Cortex of kidney (tissue), 1 donor: ENCODE measurements around the gene YLPM1.

ENCODE experiments used
- DNase-seq: peaks from one replicate; lab custom pipeline; 2025; lab: John Stamatoyannopoulos, UW

Gene YLPM1

DNA sequence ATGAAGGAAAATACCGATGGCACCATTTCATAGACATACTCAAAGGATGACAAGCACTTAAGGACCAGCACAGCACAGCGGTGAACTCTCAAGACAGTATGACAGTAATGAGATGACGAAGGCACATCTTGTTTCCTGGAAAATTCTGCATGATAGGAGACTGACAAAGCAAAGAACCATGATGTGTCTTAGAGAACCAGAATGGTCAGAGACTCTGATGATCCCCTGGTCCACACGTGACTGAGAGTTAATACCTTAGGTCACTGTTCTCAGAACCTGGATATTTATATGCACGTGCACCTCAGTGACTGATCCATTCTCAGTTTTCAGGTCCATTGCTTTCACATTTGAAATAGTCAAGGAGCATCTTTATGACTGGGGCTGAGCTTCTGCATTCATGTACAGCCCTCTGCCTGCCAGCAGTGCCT lies 77.5 kb downstream of the YLPM1 start:
- no peak for DNase-seq

DNA sequence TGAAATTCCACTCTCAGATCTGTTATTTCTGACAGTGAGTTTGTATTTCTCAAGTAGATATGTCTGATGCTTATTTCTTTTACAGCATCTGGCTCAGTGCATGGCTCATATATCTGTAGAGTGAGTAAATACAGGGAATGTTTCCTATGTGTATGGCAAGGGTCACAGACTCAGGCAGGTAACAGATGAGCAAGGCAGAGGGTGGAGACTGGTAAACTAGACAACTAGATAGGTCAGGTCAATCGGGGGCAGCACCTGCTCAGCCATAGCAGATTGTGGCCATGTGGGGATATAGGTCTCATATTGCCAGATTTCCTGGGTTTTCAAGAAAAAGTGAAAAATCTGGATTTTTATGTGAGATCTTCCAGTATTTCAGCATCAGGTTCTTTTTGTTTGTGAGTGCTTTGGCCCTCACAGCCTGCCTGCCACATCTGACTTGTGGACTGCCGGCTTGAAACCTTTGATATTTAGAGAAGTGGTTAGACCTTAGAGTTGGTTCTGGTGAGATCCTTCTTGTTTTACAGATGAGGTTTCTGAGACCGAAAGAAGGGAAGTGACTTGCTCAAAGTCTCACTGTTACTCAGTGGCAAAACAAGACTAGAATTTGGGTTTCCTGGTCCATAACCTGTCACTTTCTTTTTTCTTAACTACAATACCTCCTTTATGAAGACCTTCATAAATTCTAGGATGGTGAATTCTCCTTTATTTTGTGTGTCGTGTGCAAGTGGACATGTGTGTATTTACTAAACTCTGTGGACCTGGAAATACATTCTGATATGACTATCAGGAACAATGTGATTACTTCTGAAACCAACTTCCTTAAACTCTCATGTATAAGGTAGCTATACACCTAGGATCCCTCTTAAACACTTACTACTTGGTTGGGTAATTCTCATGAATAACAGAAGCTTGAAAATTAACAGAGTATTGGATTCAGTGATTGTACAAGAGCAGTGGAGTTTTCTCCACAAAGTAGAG lies 78.4 kb downstream of the YLPM1 start:
- DNase-seq, result no peak

DNA sequence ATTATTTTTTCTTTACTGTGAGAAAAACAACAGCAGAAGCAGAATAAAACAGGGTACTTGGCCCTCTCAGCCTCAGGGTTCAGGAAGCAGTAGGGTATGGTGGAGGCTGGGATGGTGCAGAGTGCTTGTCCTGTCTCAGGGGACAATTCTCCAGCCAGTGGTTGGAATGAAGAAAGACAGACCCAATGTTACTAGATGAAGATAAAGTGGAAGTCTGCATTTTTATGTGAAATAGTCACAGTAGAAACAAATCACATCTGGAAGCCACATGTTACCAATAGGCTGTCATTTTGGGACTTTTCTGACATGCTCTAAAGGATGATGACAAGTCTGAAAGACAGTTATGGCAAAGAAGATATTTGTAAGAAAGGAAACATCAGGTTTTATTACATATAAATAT lies 80.5 kb downstream of the YLPM1 start:
- DNase-seq, result no peak

DNA sequence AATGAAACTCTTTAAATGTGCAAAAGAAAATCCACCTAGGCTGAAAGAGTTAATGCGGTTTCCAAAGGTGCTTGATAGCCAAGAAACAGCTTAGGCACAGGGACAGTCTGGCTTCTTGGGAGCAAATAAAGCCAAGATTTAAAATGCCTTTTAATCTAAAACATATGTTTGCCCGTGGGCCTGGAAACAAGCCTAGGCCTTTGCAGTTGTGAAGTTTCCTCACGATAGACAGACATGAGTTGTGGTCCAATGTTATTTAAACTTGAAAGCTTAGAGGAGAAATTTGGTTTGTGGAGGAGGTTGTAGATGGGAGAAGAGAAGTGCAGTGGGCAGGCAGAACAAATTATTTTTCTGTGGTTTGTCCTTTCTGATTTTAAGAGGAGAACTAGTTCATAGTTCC lies 83.1 kb downstream of the YLPM1 start:
- no peak for DNase-seq

DNA sequence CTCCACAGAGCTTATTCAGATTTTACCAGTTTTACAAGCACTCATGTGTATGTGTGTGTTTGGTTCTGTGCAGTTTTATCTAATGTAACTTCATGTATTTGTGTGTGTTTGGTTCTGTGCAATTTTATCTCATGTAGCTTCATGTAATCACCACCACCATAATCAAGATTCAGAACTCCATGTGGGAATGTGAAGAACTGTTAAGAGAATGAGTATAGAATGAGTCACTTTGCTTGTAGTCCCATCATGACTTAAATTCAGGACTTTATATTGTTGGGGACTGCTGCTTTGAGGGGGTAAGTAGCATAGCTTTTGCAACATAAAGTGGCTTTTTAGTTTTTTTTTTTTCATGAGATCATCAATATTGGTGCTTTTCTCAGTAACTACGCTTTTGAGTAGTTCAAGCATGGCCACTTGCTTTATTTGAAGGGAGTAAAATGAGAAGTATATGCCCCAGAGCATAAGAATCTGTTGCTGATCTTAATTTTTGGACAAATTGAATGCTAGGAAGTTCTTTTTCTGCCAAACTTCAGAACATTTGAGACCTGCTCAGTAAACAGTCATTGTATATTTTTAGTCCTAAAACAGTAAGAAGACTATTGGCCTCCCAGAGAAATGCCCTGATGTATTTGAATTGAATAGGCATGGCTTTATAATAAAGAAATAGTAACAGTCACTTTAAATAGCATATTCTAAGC lies 84.0 kb downstream of the YLPM1 start:
- DNase-seq, result no peak

DNA sequence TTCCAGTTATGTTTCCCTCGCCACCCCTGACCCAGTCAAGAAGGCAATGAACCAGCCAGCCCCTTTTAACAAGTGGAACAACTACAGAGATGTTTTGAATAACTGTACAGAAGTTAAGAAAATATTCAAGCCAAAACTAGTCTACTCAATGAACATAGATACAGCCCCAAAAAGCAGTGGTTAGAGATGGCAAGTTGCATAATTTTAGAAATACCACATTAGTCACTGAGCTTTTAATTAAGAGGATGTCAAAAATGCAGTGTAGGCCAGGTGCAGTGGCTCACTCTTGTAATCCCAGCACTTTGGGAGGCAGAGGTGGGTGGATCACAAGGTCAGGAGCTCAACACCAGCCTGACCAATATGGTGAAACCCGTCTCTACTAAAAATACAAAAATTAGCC lies 85.7 kb downstream of the YLPM1 start:
- DNase-seq, result no peak

DNA sequence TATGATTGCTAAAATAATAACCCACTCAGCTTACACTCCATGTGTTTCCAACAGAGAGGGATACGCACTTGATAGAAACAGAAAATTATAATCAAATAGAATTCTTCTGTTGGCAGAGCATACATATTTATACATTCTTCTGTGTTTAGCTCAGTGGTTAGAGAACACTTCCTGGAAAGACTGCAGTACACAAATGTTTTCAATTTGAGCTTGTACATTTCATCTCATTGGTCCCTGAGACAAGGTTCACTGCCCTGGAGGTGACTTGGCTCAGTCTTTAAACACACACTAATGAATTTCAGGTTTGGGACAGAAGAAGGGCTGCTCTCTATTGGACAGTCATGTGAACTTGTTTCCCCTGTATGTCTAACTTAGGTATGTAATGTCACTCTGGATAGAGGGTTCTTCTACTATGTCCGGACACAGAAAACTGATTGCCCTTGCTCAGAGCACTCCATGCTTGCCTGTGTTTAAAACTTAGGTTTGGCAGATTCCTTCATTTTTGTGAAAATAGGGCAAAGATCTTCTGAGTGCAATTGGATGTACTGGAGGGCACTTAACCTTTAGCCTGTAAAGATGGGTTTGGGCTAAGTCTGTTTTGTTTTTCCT lies 89.9 kb downstream of the YLPM1 start:
- DNase-seq, result no peak

DNA sequence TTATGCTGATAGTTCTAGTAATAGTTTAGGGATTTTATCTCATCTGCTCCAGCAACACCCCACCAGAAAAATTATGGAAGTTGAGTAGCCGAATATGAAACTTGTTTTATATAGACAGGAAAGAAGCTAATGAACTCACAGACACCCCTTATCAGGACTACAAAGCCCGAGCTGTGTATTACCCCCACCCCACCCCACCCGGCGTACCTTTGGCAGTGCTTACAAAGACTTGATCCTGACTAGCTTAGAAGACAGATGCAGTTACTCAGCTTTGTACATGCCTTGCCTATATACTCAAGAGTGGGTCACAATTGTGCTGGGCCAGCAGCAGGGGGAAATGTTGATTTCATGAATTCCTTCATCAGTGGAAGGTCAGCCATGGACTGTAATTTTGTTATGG lies 90.5 kb downstream of the YLPM1 start:
- DNase-seq, result no peak

DNA sequence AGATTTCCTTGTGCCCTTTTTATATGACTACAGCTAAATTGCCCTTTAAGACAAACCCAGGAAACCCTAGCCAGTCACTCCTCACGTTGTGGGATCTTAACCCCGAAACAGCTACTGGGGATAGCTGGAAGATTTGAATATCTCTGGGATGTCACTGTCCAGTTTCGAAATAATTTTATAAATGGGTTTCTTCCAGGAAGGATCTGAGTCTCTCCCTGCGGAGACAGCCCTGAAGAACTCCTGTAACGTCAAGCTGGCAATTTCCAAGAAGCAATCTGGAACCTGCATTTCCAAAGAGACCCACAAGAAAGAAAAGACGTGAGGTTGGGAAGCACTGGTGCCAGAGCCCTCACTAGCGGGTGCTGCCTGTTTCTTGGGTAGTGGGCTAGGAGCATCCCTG lies 91.9 kb downstream of the YLPM1 start:
- no peak for DNase-seq

DNA sequence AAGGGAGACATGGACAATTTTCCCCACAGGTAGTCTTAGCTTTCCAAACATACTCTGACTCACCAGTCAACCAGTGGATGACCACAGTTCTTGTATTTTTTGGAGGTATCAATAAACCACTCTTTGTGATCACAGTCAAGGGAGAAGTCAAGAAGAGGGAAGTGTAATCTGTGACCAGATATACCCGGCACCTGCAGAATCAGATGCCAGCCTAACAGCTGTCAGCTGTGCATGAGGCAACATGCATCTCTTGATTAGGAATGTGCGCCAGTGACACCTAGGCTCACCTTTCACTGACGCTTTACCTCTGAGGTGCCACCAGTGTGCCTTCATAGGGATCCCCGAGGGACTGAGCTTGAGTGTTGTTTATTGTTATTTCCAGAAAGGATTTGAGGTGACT lies 92.8 kb downstream of the YLPM1 start:
- DNase-seq, result no peak

DNA sequence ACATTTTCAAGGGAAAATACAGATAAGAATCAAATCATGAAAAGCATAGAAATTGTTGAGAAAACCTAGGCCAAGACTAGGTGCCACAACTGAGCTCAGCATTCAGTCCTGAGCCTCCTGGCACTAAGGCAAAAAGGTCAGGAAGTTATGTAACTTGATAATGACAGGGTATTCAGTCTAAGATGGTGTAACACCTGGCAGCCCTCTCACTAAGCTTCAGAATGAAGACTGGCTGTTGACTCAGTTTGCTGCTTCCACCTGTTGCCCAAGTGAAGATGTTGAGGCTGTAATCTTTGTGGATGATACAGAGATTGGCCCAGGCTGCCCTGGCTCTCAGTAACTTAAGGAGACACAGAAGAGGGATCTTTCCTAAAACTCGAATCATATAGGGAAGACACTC lies 93.2 kb downstream of the YLPM1 start:
- no peak for DNase-seq

DNA sequence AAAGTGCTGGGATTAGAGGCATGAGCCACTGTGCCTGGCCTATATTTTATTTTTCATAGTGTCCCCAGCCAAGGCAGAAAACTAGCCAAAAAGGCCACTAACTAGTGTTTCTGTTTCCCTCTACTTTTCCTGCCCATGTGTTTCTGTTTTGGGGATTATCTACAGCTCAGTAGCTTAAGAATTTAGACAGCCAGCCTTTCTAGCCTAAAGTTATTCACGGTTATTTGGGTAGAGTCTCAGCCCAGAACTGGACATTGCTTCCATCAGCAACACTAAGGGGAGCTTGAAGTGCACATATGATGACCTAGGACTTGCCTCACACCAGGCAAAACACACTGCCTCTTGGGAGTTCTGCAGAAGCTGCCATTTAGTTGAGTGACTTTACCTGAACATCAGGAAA lies 94.9 kb downstream of the YLPM1 start:
- DNase-seq, result no peak

DNA sequence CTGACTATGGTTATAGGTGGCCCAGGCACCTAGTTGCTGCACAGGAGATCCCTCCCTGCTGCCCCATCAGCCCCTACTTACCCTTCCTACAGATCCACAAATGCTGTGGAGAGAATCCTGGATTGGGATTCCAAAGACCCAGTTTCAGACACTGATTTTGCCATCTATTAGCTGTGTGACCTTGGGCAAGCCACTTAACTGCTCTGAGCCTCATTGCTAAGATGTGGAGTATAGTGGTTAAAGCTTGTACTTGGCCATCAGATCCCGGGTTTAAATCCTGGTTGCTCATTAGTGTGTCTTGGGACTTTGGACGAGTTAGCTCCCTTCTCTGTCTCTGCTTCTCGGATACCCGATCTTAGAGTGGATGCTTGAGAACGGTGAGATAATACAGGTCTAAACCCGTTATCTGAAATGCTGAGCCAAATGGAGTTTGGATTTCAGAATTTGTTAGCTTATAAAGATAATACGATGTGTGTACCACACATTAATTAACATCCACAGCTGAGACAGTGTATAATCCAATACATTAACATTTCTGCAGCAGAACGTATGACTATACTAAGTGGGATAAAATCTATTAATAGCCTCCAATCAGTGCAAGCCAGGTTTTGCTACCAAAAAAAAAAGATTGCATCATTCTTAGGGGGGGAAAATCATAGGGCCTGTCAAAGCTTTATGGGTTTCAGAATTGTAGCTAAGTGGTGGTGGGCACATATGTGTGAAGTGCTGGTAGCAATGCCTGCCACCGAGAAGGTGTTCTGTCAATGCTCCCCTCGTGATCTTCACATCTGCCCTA lies 96.8 kb downstream of the YLPM1 start:
- no peak for DNase-seq

DNA sequence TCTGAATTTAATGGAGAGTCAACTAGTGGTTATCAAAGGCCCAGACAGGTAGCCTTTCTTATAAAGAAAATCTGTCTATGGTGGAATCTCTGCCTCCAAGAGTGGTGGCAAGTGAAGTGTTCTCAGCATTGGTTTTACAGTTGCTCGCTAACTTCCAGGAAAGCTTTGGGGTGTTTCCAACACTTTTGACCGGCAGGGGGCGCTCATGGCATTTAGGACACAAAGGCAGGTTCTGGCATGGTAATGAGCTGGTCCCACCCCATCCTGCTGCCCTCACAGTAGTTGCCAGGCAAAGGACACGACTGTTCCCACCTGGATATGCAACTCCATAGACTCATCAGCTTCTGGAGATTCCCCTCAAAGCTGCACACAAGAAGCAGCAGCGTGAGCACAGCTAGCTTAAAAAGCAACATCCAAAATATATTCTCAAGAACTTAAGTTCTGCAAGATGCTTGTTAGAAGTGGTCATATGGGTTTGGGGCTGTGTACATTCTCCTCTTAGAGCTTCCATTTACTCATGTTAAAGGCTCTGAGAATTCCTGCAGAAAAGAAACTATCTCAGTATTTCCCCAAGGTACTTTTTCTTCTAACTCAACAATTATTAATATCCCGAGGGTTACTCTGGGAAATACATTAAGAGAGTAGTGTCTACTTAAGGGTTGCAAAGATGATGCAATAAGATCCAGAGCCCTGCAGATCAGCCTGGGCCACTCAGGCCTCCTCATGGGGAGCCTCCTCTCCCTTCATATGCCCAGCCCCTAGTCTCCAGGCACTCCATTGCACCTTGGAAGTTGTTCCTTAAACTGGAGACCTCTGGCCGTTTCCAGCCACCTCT lies 98.0 kb downstream of the YLPM1 start:
- no peak for DNase-seq

DNA sequence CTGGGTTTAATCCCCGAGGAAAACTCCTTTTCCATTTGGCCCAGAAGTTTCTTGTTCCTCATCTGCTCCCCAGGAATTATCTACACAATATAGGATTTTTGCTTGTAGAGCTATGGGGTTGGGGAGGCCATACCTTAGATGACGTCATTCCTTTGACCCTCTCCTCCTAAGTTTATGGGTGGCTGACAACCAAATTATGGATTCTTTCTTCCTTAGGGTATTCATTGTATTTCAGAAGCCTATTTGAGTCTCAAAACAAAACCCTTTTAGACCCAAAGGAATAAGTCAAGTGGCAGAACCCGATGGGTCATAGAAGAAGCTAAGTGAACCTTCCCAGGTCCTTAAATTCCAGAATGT lies 98.6 kb downstream of the YLPM1 start:
- no peak for DNase-seq

DNA sequence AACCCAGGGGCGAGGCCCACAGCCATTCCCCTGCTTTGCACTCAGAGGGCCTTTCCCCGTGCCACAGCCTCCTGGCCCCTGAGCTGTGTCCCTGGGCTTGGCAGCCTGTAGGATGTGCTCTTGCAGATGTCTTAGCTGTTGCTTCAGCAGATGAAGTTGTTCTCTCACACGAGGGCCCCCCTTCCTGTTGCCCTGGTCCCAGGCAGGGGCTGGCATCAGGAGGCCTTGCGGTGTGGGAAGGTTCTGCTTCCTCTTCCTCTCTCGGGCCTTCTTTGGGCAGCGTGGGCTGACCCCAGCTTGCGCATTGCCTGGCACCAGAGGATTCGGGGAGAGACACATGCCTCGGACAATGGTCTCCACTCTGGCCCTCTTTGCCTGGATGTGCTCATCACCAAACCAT lies 100.2 kb downstream of the YLPM1 start:
- DNase-seq, result no peak

DNA sequence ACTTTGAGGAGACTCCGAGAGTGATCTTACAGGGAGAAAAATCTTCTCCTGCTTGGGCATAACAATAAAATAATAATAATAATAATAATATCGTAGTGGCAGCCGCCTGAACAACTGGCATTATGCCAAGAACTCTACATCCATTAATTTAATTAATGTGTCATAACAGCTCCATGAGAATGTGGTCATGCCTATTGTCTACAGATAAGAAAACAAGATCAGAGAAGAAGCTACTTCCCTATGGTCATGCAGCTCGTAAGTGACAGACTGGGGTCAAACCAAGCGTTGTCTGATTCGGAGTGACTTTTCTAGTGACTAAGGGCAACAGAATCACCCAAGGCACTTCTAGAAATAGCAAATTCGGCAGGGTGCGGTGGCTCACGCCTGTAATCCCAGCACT lies 101.1 kb downstream of the YLPM1 start:
- no peak for DNase-seq

DNA sequence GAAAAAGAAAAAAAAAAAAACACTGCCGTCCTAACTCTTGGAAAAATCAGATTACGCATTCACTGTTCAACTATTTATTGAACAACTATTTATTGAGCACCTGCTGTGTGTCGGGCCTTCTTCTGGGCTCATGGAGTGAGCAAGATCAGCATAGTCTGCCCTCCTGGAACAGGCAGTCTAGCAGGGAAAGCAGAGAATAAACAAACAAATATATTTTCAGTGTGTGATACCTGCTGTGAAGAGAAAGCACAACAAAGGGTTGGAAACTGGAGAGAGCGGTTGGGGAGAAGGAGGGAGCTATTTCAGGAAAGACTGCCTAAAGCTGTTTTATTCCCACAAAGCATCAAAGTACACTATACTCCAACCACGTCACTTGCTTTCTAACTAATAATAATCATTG lies 102.0 kb downstream of the YLPM1 start:
- no peak for DNase-seq

DNA sequence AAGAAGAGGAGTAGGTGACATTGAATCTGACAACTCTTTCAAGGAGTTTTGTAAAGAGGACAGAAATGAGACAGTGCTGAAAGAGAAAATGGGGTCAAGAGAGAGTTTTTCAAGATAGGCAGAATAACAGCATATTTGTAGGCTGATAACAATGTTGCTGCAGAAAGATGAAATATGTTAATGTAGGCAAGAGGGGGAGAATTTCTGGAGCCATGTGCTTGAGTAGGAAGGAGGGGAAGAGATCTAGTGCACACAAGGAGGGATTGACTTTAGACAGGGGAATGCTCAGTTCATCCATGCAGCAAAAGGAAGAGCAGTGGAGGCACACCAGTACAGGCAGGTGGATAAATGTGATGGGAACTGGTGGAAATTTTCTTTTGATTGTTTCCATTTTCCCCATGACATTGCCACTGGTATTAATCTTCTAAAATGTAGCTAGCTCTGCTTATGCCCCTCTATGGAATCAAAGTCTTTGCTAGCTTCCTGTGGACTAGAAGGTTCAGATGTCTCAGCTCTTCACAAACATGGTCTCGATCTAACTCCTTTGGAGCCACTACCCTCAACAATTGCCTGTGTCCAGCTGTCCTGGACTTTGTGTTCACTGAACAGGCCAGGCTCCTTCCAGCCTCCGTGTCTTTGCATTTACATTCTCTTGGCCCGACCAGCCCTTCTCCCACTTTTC lies 103.7 kb downstream of the YLPM1 start:
- DNase-seq, result no peak

DNA sequence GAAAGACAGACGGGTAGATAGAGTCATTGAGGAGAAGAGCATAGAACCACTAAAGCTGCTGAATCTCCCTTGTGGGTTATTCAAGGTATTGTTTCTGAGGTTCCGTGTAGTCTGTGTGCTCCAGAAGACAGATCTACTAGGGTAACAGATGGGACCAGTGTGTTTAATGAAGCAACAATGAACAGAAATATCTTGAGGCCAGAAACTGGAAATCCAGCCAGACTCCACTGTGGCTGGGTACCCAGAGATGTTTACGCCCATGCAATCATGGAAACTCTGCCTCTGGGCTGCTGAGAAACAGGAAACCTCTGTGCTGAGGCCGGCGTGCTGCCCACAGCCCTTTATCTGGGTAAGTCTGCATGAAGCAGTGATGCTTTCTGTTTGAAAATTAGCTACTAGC lies 104.6 kb downstream of the YLPM1 start:
- DNase-seq, result no peak

DNA sequence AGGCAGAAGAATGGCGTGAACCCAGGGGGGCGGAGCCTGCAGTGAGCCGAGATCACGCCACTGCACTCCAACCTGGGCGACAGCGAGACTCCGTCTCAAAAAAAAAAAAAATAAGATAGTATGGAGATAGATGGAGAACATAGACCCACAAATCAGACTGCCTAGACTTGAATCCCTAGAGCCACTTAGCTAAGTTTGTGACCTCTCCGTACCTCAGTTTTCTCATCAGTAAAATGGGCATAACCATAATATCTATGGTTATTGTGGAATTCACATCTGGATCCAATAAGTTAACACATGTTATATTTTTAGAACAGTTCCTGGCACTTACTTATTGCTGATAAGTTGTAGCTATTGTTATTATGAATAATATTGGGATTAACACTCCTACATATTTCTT lies 105.6 kb downstream of the YLPM1 start:
- DNase-seq, result no peak
